Hypothalamus (tissue), 51 donors: ENCODE results near the gene SHROOM2.

Source experiments
- DNase-seq, 51 donors: peaks; one replicate each; lab custom pipeline; 2025; lab: John Stamatoyannopoulos, UW

Gene SHROOM2

GRCh38 chrX:9992061-9992460 is 205.8 kb downstream of the SHROOM2 start:
- DNase-seq: no peak

GRCh38 chrX:9992724-9993123 is 206.5 kb downstream of the SHROOM2 start:
- DNase-seq: no peak

GRCh38 chrX:9995855-9996339 is 209.7 kb downstream of the SHROOM2 start:
- peak in 49 of 51 donors; percentile 0 to 82 (median 39) for DNase-seq

GRCh38 chrX:9997041-9997440 is 210.8 kb downstream of the SHROOM2 start:
- no peak for DNase-seq

- peak in 2 of 51 donors; percentile 16 for DNase-seq
Measured at GRCh38 chrX:9997524-9997923, 211.3 kb downstream of the SHROOM2 start.
